Spleen (tissue), 11 donors: ENCODE measurements around the gene PCSK7. TPM values are rescaled to one million over a fixed set of nuclear protein-coding genes. Genes with fewer than 3 reads are reported as not detected.
"Not testable (repeated sequence)": the region's sequence is repeated elsewhere in the genome, so short reads cannot be mapped to it uniquely, and the experiment has no call there.

Experiments
- DNase-seq: peaks from one replicate; pipeline ENCODE4 v3.0.0-alpha.2; 2020
- H3K27ac ChIP-seq, 8 donors: fragments of 200-600 bp; sonication (generic) in 7 of 8; 1 replicate in 4 of 8; 2 replicates in 4 of 8; pipeline versions ENCODE4 v1.5.0 to v1.8.0; 2016 to 2021; ENCODE audit warnings: inconsistent platforms in 4 of 8, mild to moderate bottlenecking in 4 of 8, moderate library complexity in 1 of 8
- H3K27me3 ChIP-seq, 7 donors: fragments of 200-600 bp; sonication (generic) in 6 of 7; replicated peaks in 1 of 7; 1 replicate in 4 of 7; 2 replicates in 3 of 7; pipeline versions ENCODE4 v1.5.0 to v1.8.0; 2016 to 2021; ENCODE audit warnings: inconsistent platforms in 3 of 7, mild to moderate bottlenecking in 1 of 7
- H3K36me3 ChIP-seq, 6 donors: fragments of 200-600 bp; sonication (generic) in 5 of 6; 1 replicate in 4 of 6; 2 replicates in 2 of 6; pipeline versions ENCODE4 v1.5.0 to v1.8.0; 2016 to 2021; ENCODE audit warnings: inconsistent platforms in 2 of 6
- H3K4me1 ChIP-seq, 6 donors: fragments of 200-600 bp; sonication (generic) in 5 of 6; 1 replicate in 3 of 6; 2 replicates in 3 of 6; pipeline versions ENCODE4 v1.5.0 to v1.8.0; 2016 to 2021; ENCODE audit warnings: inconsistent platforms in 3 of 6
- H3K4me3 ChIP-seq, 8 donors: fragments of 200-600 bp; sonication (generic) in 7 of 8; 1 replicate in 4 of 8; 2 replicates in 4 of 8; pipeline versions ENCODE4 v1.5.0 to v1.8.0; 2016 to 2021; ENCODE audit warnings: inconsistent platforms in 4 of 8, mild to moderate bottlenecking in 4 of 8, moderate library complexity in 2 of 8
- H3K9me3 ChIP-seq, 8 donors: fragments of 200-600 bp; sonication (generic) in 7 of 8; 1 replicate in 4 of 8; 2 replicates in 4 of 8; pipeline versions ENCODE4 v1.5.0 to v1.8.0; 2016 to 2021; ENCODE audit warnings: inconsistent platforms in 4 of 8
- POLR2A ChIP-seq, 3 donors: fragments of 450-650 bp; IDR thresholded peaks; one replicate each; pipeline ENCODE4 v1.5.1; 2017; ENCODE audit warnings: antibody characterized with exemption in 3 of 3, mild to moderate bottlenecking in 1 of 3
- POLR2AphosphoS5 ChIP-seq, 3 donors: sonication (generic); formaldehyde crosslinking; IDR thresholded peaks; one replicate each; pipeline ENCODE4 v1.5.1; 2017; ENCODE audit warnings: antibody characterized with exemption in 3 of 3
- WGBS, 5 donors: extraction: QIAGEN DNeasy Blood & Tissue Kit in 3 of 5; methylation state at CpG; one replicate each; pipeline versions ENCODE4 v1.1.5 to v1.1.7; 2013 to 2018; 5-methylcytosine and 5-hydroxymethylcytosine counted together
- intact Hi-C: fragments of 100-400 bp; cut with DNase I; formaldehyde crosslinking; loops from one replicate; pipeline ENCODE4 v1.15.0; 2023; ENCODE audit warnings: low total_unique reads
- polyA plus RNA-seq, 3 donors: library from polyadenylated mRNA; stranded (reverse); fragments of 200-250 nt; gene quantifications; one replicate each; pipeline ENCODE4 v1.2.1, GENCODE V29; 2013
- total RNA-seq, 7 donors: library from RNA; depleted of rRNA in 3 of 7; stranded (reverse); fragments of >200 nt in 3 of 7; fragmentation: NEBNext Ultra II Directional in 4 of 7; extraction: Animal tissue kit (Norgen Biotek cat#: 25700) in 4 of 7; gene quantifications; one replicate each; pipeline versions ENCODE4 v1.1.0 to v1.2.1, GENCODE V29; 2016 to 2021
- TF ChIP-seq, protein P1 (sequence below), 11 experiments: fragments of 200-600 bp in 7 of 11; fragments of 450-650 bp in 4 of 11; sonication (generic) in 4 of 11; IDR thresholded peaks in 8 of 11; conservative IDR thresholded peaks in 3 of 11; 1 replicate in 7 of 11; 2 replicates in 4 of 11; pipeline versions ENCODE4 v1.4.0 to v1.8.0; 2016 to 2021; ENCODE audit warnings: antibody characterized with exemption in 11 of 11, inconsistent platforms in 4 of 11, mild to moderate bottlenecking in 1 of 11
- donor health status: healthy with polysubstance abuse.
- donor health status: DM: no; HTN: no; CAD: no; lungs with moderate emphysema.
- donor health status: DM: no; HTN: no; CAD: no.
- donor health status: Bipolar disorder and iron deficiency.
- donor health status: healthy.
- donor health status: DM: no; HTN: no; CAD: no.
- donor health status: DM: yes; HTN: yes; CAD: no.

Gene PCSK7
- total and polyA plus RNA-seq, 10 donors, result 27.3 to 152 (median 97.3) TPM

DNA sequence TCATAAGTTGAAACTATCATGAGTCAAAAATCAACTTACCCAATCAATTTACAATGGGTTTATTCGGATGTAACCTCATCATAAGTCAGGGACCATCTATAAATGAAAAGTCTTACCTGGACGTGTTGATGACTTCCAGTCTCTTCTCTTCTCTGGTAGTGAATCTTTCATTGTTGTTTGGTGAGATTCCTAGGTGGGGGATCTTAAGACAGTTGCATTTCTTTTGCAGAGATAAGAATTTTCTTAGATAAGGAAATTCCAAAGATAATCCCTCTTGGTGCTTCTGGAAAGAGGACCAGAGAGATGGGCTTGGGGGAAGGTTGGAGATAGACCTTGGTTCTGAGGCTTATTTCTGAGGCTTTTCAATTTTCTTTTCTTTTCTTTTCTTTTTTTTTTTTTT, 38.0 kb upstream of the PCSK7 start:
- WGBS, 5 donors, result 93 to 99% (median 94%) methylated on average over 2 of the region's 2 CpGs
- DNase-seq, result no peak
- no peaks in the 10 kb centered on the region for H3K9me3 ChIP-seq
- H3K27ac ChIP-seq, result no peak overlapping the region
- H3K4me3 ChIP-seq, result no peak overlapping the region
- peaks cover 0 to 75% (median 7%) of the 10 kb centered on the region in 6 donors for H3K36me3 ChIP-seq
- no peaks in the 10 kb centered on the region for H3K27me3 ChIP-seq
- H3K4me1 ChIP-seq, result no peaks in the 10 kb centered on the region
- intact Hi-C loops, result no loop called here
- TF ChIP-seq POLR2A (IDR thresholded peaks at IDR 0.05) (no peak), POLR2AphosphoS5 (IDR thresholded peaks at IDR 0.05) (no peak)

DNA sequence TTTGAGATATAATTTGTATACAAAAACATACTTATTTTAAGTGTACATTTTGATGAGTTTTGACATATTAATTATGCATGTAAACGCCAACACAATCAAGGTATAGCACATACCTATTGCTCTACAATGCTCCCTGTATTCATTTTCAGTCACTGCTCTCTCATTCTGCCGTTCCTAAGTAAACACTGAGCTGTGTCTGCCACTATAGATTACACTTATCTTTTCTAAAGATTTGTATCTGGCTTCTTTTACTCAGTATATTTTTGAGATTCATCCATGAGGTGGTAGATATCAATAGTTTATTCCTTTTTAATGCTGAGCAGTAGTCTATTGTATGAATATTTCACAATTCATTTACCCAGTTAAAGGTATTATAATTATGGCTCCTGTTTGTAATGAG, 33.9 kb upstream of the PCSK7 start:
- DNase-seq, result no peak
- Histone ChIP-seq H3K4me3 (no peak overlapping the region), H3K9me3 (no peaks in the 10 kb centered on the region), H3K4me1 (no peaks in the 10 kb centered on the region), H3K36me3 (peaks cover 0 to 78% (median 23%) of the 10 kb centered on the region in 6 donors), H3K27me3 (no peaks in the 10 kb centered on the region), H3K27ac (no peak overlapping the region)
- no peak for TF ChIP-seq POLR2AphosphoS5 (IDR thresholded peaks at IDR 0.05)
- no peak for TF ChIP-seq POLR2A (IDR thresholded peaks at IDR 0.05)
- TF ChIP-seq, protein P1, sequence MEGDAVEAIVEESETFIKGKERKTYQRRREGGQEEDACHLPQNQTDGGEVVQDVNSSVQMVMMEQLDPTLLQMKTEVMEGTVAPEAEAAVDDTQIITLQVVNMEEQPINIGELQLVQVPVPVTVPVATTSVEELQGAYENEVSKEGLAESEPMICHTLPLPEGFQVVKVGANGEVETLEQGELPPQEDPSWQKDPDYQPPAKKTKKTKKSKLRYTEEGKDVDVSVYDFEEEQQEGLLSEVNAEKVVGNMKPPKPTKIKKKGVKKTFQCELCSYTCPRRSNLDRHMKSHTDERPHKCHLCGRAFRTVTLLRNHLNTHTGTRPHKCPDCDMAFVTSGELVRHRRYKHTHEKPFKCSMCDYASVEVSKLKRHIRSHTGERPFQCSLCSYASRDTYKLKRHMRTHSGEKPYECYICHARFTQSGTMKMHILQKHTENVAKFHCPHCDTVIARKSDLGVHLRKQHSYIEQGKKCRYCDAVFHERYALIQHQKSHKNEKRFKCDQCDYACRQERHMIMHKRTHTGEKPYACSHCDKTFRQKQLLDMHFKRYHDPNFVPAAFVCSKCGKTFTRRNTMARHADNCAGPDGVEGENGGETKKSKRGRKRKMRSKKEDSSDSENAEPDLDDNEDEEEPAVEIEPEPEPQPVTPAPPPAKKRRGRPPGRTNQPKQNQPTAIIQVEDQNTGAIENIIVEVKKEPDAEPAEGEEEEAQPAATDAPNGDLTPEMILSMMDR (IDR thresholded peaks at IDR 0.05 in 8 of 11, conservative IDR thresholded peaks at IDR 0.05 in 3 of 11), result no peak
- 89 to 96% (median 94%) methylated on average over 2 of the region's 2 CpGs for WGBS, 5 donors
- intact Hi-C loops, result no loop called here

DNA sequence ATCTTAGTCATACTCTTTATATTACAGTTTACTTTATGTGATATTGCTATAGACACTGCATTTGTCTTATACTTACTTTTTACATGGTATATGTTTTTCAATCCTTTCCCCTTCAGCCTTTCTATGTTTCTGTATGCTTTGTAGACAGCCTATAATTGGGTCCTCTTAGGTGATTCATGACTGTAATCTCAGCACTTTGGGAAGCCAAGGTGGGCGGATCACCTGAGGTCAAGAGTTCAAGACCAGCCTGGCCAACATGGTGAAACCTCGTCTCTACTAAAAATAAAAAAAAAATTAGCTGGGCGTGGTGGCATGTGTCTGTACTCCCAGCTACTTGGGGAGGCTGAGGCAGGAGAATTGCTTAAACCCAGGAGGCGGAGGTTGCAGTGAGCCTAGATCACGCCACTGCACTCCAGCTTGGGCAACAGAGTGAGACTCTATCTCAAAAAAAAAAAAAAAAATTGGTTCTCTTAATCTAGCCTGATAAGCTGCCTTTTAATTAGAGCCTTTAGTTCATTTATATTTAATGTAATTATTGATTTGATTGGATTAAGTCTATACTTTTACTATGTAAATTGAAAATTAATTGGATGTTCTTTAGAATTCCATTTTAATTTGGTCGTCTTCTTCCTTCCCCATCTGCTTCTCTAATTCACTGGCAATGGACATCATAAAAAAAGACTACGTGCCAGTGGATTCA, 32.9 kb upstream of the PCSK7 start:
- DNase-seq, intact Hi-C loops: not testable (repeated sequence)
- WGBS, 5 donors, result 95 to 97% (median 96%) methylated on average over 7 of the region's 7 CpGs

DNA sequence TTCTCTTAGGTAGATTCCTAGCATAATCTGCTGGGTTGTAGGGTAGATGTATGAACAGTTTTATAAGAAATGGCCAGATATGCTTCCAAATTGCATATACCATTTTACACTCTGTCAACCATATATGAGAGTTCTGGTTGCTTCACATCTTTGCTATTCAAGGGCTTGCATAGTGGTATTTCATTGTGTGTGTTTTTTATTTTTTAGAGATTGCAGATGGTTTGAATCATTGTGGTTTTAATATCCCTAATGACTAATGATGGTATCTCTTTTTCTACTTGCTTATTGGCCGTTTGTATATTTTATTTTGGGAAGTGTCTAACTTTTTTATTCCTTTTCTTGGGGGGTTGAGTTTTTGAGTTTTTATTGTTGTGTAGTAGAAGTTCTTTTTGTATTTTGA, 27.5 kb upstream of the PCSK7 start:
- no peaks in the 10 kb centered on the region for H3K9me3 ChIP-seq
- no peak for TF ChIP-seq POLR2A (IDR thresholded peaks at IDR 0.05)
- TF ChIP-seq POLR2AphosphoS5 (IDR thresholded peaks at IDR 0.05), result no peak
- TF ChIP-seq, protein P1 (IDR thresholded peaks at IDR 0.05 in 8 of 11, conservative IDR thresholded peaks at IDR 0.05 in 3 of 11), result no peak
- WGBS, 5 donors, result 56 to 86% (median 64%) methylated on average over 1 of the region's 1 CpG
- no peak overlapping the region for H3K4me3 ChIP-seq
- H3K27ac ChIP-seq, result no peak overlapping the region
- no peak for DNase-seq
- H3K27me3 ChIP-seq, result no peaks in the 10 kb centered on the region
- H3K36me3 ChIP-seq, result peaks cover 0 to 84% (median 22%) of the 10 kb centered on the region in 6 donors
- H3K4me1 ChIP-seq, result no peaks in the 10 kb centered on the region
- intact Hi-C loops, result no loop called here

More for the DNA sequence above, 32.9 kb upstream of the PCSK7 start:
- H3K9me3 ChIP-seq, H3K27me3 ChIP-seq, H3K4me3 ChIP-seq, H3K27ac ChIP-seq, H3K4me1 ChIP-seq: not testable (repeated sequence)
- H3K36me3 ChIP-seq, result peaks cover 0 to 81% (median 24%) of the 10 kb centered on the region in 6 donors

DNA sequence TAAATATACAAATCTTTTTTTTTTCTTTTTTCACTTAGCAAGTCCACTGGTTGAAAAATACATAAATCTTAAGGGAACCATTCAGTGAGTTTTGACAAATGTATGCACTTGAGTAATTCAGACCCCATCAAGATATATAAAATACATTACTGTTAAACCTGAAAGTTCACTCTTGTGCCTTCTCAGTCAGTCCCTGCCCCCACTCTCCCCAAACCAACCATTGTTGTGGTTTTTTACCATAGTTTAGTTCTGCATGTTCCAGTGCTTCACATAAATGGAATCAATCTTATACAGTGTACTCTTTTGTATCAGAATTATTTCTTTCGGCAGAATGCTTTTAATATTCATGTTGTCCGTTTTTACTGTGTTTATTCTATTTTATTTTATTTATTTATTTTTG, 26.7 kb upstream of the PCSK7 start:
- Histone ChIP-seq H3K9me3 (no peaks in the 10 kb centered on the region), H3K27me3 (no peaks in the 10 kb centered on the region), H3K27ac (no peak overlapping the region), H3K36me3 (peaks cover 0 to 88% (median 30%) of the 10 kb centered on the region in 6 donors), H3K4me3 (no peak overlapping the region), H3K4me1 (no peaks in the 10 kb centered on the region)
- intact Hi-C loops, result no loop called here
- no peak for TF ChIP-seq POLR2AphosphoS5 (IDR thresholded peaks at IDR 0.05)
- TF ChIP-seq, protein P1 (IDR thresholded peaks at IDR 0.05 in 8 of 11, conservative IDR thresholded peaks at IDR 0.05 in 3 of 11), result no peak
- TF ChIP-seq POLR2A (IDR thresholded peaks at IDR 0.05), result no peak
- WGBS, 5 donors, result 90 to 97% (median 96%) methylated on average over 2 of the region's 2 CpGs
- DNase-seq, result no peak
